PC-3 (cell line): ENCODE results near the gene PADI2. TPM values are rescaled to one million over a fixed set of nuclear protein-coding genes. Genes with fewer than 3 reads are reported as not detected.

Experiments used
- ATAC-seq: fragments of 200-7000 bp; cut with Tn5 transposase; 2 replicates; pipeline ENCODE4 v1.9.1; 2020; ENCODE audit warnings: mild to moderate bottlenecking, moderate library complexity
- BruUV-seq: library from RNA; stranded (reverse); fragments of 400-500 nt; replicated peaks from 2 replicates; lab custom pipeline; 2021; lab: Mats Ljungman, UMichigan
- CTCF ChIA-PET: fragments of 300-600 bp; sonication (Branson Sonifier 250); formaldehyde crosslinking; loops from one replicate; lab custom pipeline; 2022; ENCODE audit warnings: antibody characterized with exemption; lab: Charles Lee
- POLR2A ChIA-PET: fragments of 300-600 bp; sonication (Branson Sonifier 250); formaldehyde crosslinking; loops from one replicate; lab custom pipeline; 2022; ENCODE audit warnings: antibody characterized with exemption; ENCODE audit not compliant: unreplicated experiment; lab: Charles Lee
- DNase-seq: peaks from one replicate; pipeline ENCODE4 v3.0.0-alpha.2; 2015
- H2AFZ ChIP-seq: fragments of 300-600 bp; sonication (generic); 2 replicates; pipeline ENCODE4 v1.6.0; 2016; ENCODE audit warnings: antibody characterized with exemption, low read length
- H3F3A ChIP-seq: fragments of 300-600 bp; sonication (generic); one replicate; pipeline ENCODE4 v1.6.0; 2017; ENCODE audit warnings: antibody characterized with exemption, low read length, control low read depth, mild to moderate bottlenecking; ENCODE audit not compliant: unreplicated experiment
- H3K27ac ChIP-seq: fragments of 300-600 bp; sonication (generic); 2 replicates; pipeline ENCODE4 v1.5.1; 2016; ENCODE audit warnings: mild to moderate bottlenecking, low read length
- H3K27me3 ChIP-seq: fragments of 300-600 bp; sonication (generic); 2 replicates; pipeline ENCODE4 v1.6.1; 2016; ENCODE audit warnings: low read length, mixed read lengths
- H3K36me3 ChIP-seq: fragments of 300-600 bp; sonication (generic); 2 replicates; pipeline ENCODE4 v1.6.1; 2016; ENCODE audit warnings: low read depth, mixed run types, low read length, mixed read lengths
- H3K4me1 ChIP-seq: fragments of 300-600 bp; sonication (generic); 2 replicates; pipeline ENCODE4 v1.5.1; 2016; ENCODE audit warnings: low read length; ENCODE audit not compliant: insufficient read depth
- H3K4me2 ChIP-seq: fragments of 300-600 bp; sonication (generic); 2 replicates; pipeline ENCODE4 v1.6.0; 2016; ENCODE audit warnings: low read length
- H3K4me3 ChIP-seq: fragments of 300-600 bp; sonication (generic); 2 replicates; pipeline ENCODE4 v1.5.1; 2016; ENCODE audit warnings: mild to moderate bottlenecking, low read length, mixed read lengths
- H3K79me2 ChIP-seq: fragments of 300-600 bp; sonication (generic); 2 replicates; pipeline ENCODE4 v1.6.1; 2017; ENCODE audit warnings: low read length, mixed read lengths
- H3K9ac ChIP-seq: fragments of 300-600 bp; sonication (generic); 2 replicates; pipeline ENCODE4 v1.6.0; 2016; ENCODE audit warnings: mild to moderate bottlenecking, low read length
- H3K9me2 ChIP-seq: fragments of 300-600 bp; sonication (generic); replicated peaks from 2 replicates; pipeline ENCODE4 v1.6.1; 2016; ENCODE audit warnings: mixed run types, low read length, mixed read lengths
- H3K9me3 ChIP-seq: fragments of 300-600 bp; sonication (generic); 2 replicates; pipeline ENCODE4 v1.6.1; 2016; ENCODE audit warnings: low read length, mixed read lengths
- H4K20me1 ChIP-seq: fragments of 300-600 bp; sonication (generic); 2 replicates; pipeline ENCODE4 v1.6.1; 2016; ENCODE audit warnings: low read length, mixed read lengths
- CTCF ChIP-seq: fragments of 300-600 bp; sonication (generic); conservative IDR thresholded peaks from 2 replicates; pipeline ENCODE4 v1.5.1; 2017; ENCODE audit warnings: antibody characterized with exemption, low read depth, mild to moderate bottlenecking, low read length
- EZH2 ChIP-seq: fragments of 300-600 bp; sonication (generic); IDR thresholded peaks from one replicate; pipeline ENCODE4 v1.6.1; 2017; ENCODE audit warnings: antibody characterized with exemption, mild to moderate bottlenecking, low read length; ENCODE audit not compliant: unreplicated experiment
- EZH2phosphoT487 ChIP-seq: fragments of 300-600 bp; sonication (generic); IDR thresholded peaks from 2 replicates; pipeline ENCODE4 v1.6.1; 2018; ENCODE audit warnings: mild to moderate bottlenecking, antibody characterized with exemption, low read length, borderline replicate concordance
- intact Hi-C: fragments of 100-400 bp; cut with micrococcal nuclease; formaldehyde crosslinking; loops from 2 replicates; pipeline ENCODE4 v1.9.0; 2023
- total RNA-seq: library from RNA; depleted of rRNA; stranded (reverse); fragments of >200 nt; gene quantifications from 2 replicates; pipeline ENCODE4 v1.2.3, GENCODE V29; 2014

Gene PADI2
- total RNA-seq, 1 experiment from 2014 or later: 2.4 TPM

- DNase-seq: no peak
- H3K27me3 ChIP-seq: no peaks in the 10 kb centered on the region
- no peaks in the 10 kb centered on the region for H4K20me1 ChIP-seq
- H3K4me3 ChIP-seq: peak overlapping the region; percentile 65
- BruUV-seq: no TSS peak
- H3K4me2 ChIP-seq: peak overlapping the region; percentile 89
- H3K4me1 ChIP-seq: no peaks in the 10 kb centered on the region; the same call in 1 of the 2 replicates
- ChIA-PET POLR2A (no interaction called here), CTCF (no interaction called here)
- TF ChIP-seq EZH2phosphoT487 (no peak), EZH2 (no peak), CTCF (no peak)
- no peaks in the 10 kb centered on the region for H3K79me2 ChIP-seq
- H3K9me2 ChIP-seq: no peaks in the 10 kb centered on the region
- no peaks in the 10 kb centered on the region for H3F3A ChIP-seq
- H3K9me3 ChIP-seq: no peaks in the 10 kb centered on the region
- H2AFZ ChIP-seq: peak overlapping the region; percentile 76; the same call in 1 of the 2 replicates
- H3K36me3 ChIP-seq: no peaks in the 10 kb centered on the region
- no peak for ATAC-seq
- H3K27ac ChIP-seq: no peak overlapping the region
- intact Hi-C loops: loop anchor here (10.0 kb wide), 1 partner anchor 285 kb away; no protein-coding TSS in a partner anchor
- no peak overlapping the region for H3K9ac ChIP-seq
Measured at GRCh38 chr1:17119773-17120480, 676 bp upstream of the PADI2 start.

GRCh38 chr1:17118706-17119075 lies 560 bp downstream of the PADI2 start:
- Histone ChIP-seq H4K20me1 (no peaks in the 10 kb centered on the region), H3K79me2 (no peaks in the 10 kb centered on the region), H2AFZ (peak overlapping the region; percentile 76; the same call in 1 of the 2 replicates), H3K4me2 (peak overlapping the region; percentile 89), H3K9ac (no peak overlapping the region), H3K4me1 (no peaks in the 10 kb centered on the region; the same call in 1 of the 2 replicates), H3K9me2 (no peaks in the 10 kb centered on the region), H3K4me3 (peak overlapping the region; percentile 65), H3F3A (no peaks in the 10 kb centered on the region), H3K27ac (no peak overlapping the region), H3K27me3 (no peaks in the 10 kb centered on the region), H3K9me3 (no peaks in the 10 kb centered on the region), H3K36me3 (no peaks in the 10 kb centered on the region)
- ChIA-PET POLR2A (no interaction called here), CTCF (no interaction called here)
- intact Hi-C loops: no loop called here
- DNase-seq (no peak), ATAC-seq (no peak)
- TF ChIP-seq CTCF (no peak), EZH2 (no peak), EZH2phosphoT487 (no peak)
- no TSS peak for BruUV-seq

GRCh38 chr1:17118268-17118667 lies 983 bp downstream of the PADI2 start:
- Histone ChIP-seq H3K4me3 (no peak overlapping the region), H3K9me2 (no peaks in the 10 kb centered on the region), H3K36me3 (no peaks in the 10 kb centered on the region), H3K27ac (no peak overlapping the region), H3K4me2 (0 out of 2 replicates have a peak overlapping the region, but pooled peaks have one; percentile 89), H3F3A (no peaks in the 10 kb centered on the region), H2AFZ (no peak overlapping the region), H3K4me1 (no peaks in the 10 kb centered on the region; the same call in 1 of the 2 replicates), H3K9ac (no peak overlapping the region), H3K79me2 (no peaks in the 10 kb centered on the region), H3K27me3 (no peaks in the 10 kb centered on the region), H3K9me3 (no peaks in the 10 kb centered on the region), H4K20me1 (no peaks in the 10 kb centered on the region)
- ChIA-PET POLR2A (no interaction called here), CTCF (no interaction called here)
- DNase-seq (no peak), ATAC-seq (no peak)
- no peak for TF ChIP-seq EZH2
- TF ChIP-seq CTCF: no peak
- no peak for TF ChIP-seq EZH2phosphoT487
- intact Hi-C loops: no loop called here
- no TSS peak for BruUV-seq
